Panc1 (cell line): ENCODE results near the gene UTS2R. TPM values are rescaled to one million over a fixed set of nuclear protein-coding genes. Genes with fewer than 3 reads are reported as not detected.

Experiments
- ATAC-seq: fragments of 200-7000 bp; cut with Tn5 transposase; 2 replicates; pipeline ENCODE4 v1.9.1; 2020; ENCODE audit warnings: mild to moderate bottlenecking, moderate library complexity
- BruUV-seq: library from RNA; stranded (reverse); fragments of 400-500 nt; replicated peaks from 2 replicates; lab custom pipeline; 2021; lab: Mats Ljungman, UMichigan
- CTCF ChIA-PET: fragments of 300-600 bp; sonication (Branson Sonifier 250); formaldehyde crosslinking; loops from one replicate; lab custom pipeline; 2022; ENCODE audit warnings: antibody characterized with exemption; lab: Charles Lee
- POLR2A ChIA-PET: fragments of 300-600 bp; sonication (Branson Sonifier 250); formaldehyde crosslinking; loops from one replicate; lab custom pipeline; 2022; ENCODE audit warnings: antibody characterized with exemption; lab: Charles Lee
- DNase-seq: peaks from one replicate; pipeline ENCODE4 v3.0.0-alpha.2; 2010; ENCODE audit warnings: low read depth, low spot score
- H3K27ac ChIP-seq: 2 replicates; pipeline ENCODE4 v1.5.1; 2011; ENCODE audit warnings: mild to moderate bottlenecking, low read length, inconsistent platforms
- H3K27me3 ChIP-seq: fragments of 200-500 bp; sonication (Bioruptor generic); 2 replicates; pipeline ENCODE4 v1.6.0; 2014; ENCODE audit warnings: low read length, inconsistent platforms; ENCODE audit not compliant: control insufficient read depth, insufficient read depth
- H3K36me3 ChIP-seq: fragments of 200-500 bp; sonication (Bioruptor generic); 2 replicates; pipeline ENCODE4 v1.5.1; 2014; ENCODE audit warnings: inconsistent platforms, mild to moderate bottlenecking, low read length, moderate library complexity; ENCODE audit not compliant: control insufficient read depth, insufficient read depth
- H3K4me1 ChIP-seq: 2 replicates; pipeline ENCODE4 v1.5.1; 2011; ENCODE audit warnings: inconsistent platforms, mild to moderate bottlenecking, low read length, moderate library complexity; ENCODE audit not compliant: control insufficient read depth, insufficient read depth
- H3K4me3 ChIP-seq, 2 experiments: 2 replicates each; pipeline ENCODE4 v1.5.1; 2011 to 2012; ENCODE audit warnings: low read depth in 2 of 2, low read length in 2 of 2, mild to moderate bottlenecking in 2 of 2, inconsistent platforms in 1 of 2, moderate library complexity in 1 of 2
- H3K9me3 ChIP-seq: fragments of 200-500 bp; sonication (Bioruptor generic); 2 replicates; pipeline ENCODE4 v1.5.1; 2014; ENCODE audit warnings: low read depth, mild to moderate bottlenecking, inconsistent platforms, low read length, moderate library complexity; ENCODE audit not compliant: control insufficient read depth, insufficient read depth
- CTCF ChIP-seq: fragments of 450-650 bp; IDR thresholded peaks from 2 replicates; pipeline ENCODE4 v1.5.1; 2017; ENCODE audit warnings: mild to moderate bottlenecking
- POLR2AphosphoS5 ChIP-seq: IDR thresholded peaks from 2 replicates; pipeline ENCODE4 v1.6.1; 2012; ENCODE audit warnings: mild to moderate bottlenecking, low read depth, low read length, moderate library complexity
- REST ChIP-seq, 2 experiments: IDR thresholded peaks; 2 replicates each; pipeline ENCODE4 v1.6.1; 2011 to 2012; ENCODE audit warnings: low read depth in 2 of 2, control low read depth in 1 of 2, low read length in 1 of 2, mild to moderate bottlenecking in 1 of 2, moderate library complexity in 1 of 2; ENCODE audit not compliant: insufficient read depth in 1 of 2
- SIN3A ChIP-seq: IDR thresholded peaks from 2 replicates; pipeline ENCODE4 v1.6.1; 2012; ENCODE audit warnings: low read depth, mild to moderate bottlenecking, low read length, moderate library complexity, borderline replicate concordance; ENCODE audit not compliant: insufficient read depth
- TCF7L2 ChIP-seq: IDR thresholded peaks from 2 replicates; pipeline ENCODE4 v1.6.1; 2011; ENCODE audit warnings: mild to moderate bottlenecking, low read depth, low read length, inconsistent platforms
- in situ Hi-C: cut with HindIII; loops from 2 replicates; pipeline ENCODE4 v1.10.0; 2016; ENCODE audit warnings: low sequenced_read_pairs, low pct_unique_long_range_greater_than_20kb
- intact Hi-C: fragments of 100-400 bp; cut with micrococcal nuclease; formaldehyde crosslinking; loops from one replicate; pipeline ENCODE4 v1.10.0; 2022; ENCODE audit not compliant: unreplicated experiment
- total RNA-seq: library from RNA; stranded (reverse); gene quantifications from one replicate; pipeline ENCODE4 v1.2.1, GENCODE V29; 2021; ENCODE audit not compliant: unreplicated experiment

The UTS2R gene
- total RNA-seq, 1 experiment from 2014 or later, result 0.39 TPM

DNA sequence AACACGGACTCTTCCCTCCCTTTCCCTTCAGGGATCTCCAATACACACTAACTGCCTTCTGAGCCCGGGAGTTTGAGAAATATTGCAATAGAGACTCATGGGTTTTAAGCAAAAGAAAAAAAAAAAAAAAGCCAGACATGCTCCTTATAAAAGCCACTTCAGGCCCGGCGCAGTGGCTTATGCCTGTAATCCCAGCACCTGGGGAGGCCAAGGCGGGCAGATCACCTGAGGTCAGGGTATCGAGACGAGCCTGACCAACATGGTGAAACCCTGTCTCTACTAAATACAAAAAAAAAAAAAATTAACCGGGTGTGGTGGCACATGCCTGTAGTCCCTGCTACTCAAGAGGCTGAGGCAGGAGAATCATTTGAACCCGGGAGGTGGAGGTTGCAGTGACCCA lies 44.2 kb downstream of the UTS2R start:
- in situ Hi-C loops, result loop anchor here (5.0 kb wide), 1 partner anchor 68 kb away; no protein-coding TSS in a partner anchor
- ChIA-PET CTCF (no interaction called here), POLR2A (no interaction called here)

DNA sequence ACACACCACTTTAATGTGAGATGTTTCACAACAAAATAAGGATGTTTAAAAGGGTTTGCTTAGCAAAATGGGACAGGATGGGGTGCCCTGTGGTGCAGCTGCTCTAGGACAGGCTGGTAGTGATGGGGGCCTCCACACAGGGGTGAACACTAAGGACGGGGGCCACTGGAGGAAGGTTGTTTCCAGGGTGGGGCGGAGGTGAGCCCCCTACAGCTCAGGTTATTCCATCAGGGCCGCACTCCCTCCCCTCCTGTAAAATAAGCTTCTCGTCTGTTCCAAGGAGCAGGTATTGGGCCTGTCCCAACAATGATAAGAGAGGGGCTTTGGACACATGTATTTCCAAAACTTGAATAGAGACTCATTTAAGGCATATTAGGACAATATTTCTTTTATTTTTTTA lies 44.7 kb downstream of the UTS2R start:
- Histone ChIP-seq H3K4me1 (peaks cover 18% of the 10 kb centered on the region), H3K9me3 (no peaks in the 10 kb centered on the region), H3K4me3 (no peak overlapping the region), H3K27ac (no peak overlapping the region), H3K27me3 (no peaks in the 10 kb centered on the region), H3K36me3 (peaks cover 3% of the 10 kb centered on the region; the same call in 1 of the 2 replicates)
- no TSS peak for BruUV-seq
- CTCF ChIA-PET, result no interaction called here
- POLR2A ChIA-PET, result no interaction called here
- ATAC-seq (no peak), DNase-seq (no peak)
- TF ChIP-seq TCF7L2 (no peak), REST (IDR thresholded peaks at IDR 0.05; ENCODE audit: insufficient read depth in 1 of 2, low read depth in 2 of 2, low read length in 1 of 2) (0 out of 4 replicates have a peak, but pooled peaks of 1 of the 2 experiments have one; percentile 23)
- intact Hi-C loops, result no loop called here
- in situ Hi-C loops, result loop anchor here (5.0 kb wide), 1 partner anchor 69 kb away; no protein-coding TSS in a partner anchor

More for the DNA sequence above, 44.2 kb downstream of the UTS2R start:
- H3K4me1 ChIP-seq, result peaks cover 18% of the 10 kb centered on the region
- BruUV-seq, result no TSS peak
- no peak overlapping the region for H3K4me3 ChIP-seq
- H3K27me3 ChIP-seq, result no peaks in the 10 kb centered on the region
- intact Hi-C loops, result no loop called here
- peaks cover 3% of the 10 kb centered on the region; the same call in 1 of the 2 replicates for H3K36me3 ChIP-seq
- H3K27ac ChIP-seq, result no peak overlapping the region
- TF ChIP-seq SIN3A, result no peak
- no peak for TF ChIP-seq REST (IDR thresholded peaks at IDR 0.05; ENCODE audit: insufficient read depth in 1 of 2, low read depth in 2 of 2, low read length in 1 of 2)
- TF ChIP-seq TCF7L2, result no peak
- no peak for TF ChIP-seq CTCF
- no peak for TF ChIP-seq POLR2AphosphoS5
- no peak for ATAC-seq
- no peak for DNase-seq
- H3K9me3 ChIP-seq, result no peaks in the 10 kb centered on the region
